ENCODE results near the gene KIAA0825. TPM values are rescaled to one million over a fixed set of nuclear protein-coding genes. Genes with fewer than 3 reads are reported as not detected.
"Not testable (repeated sequence)": the region's sequence is repeated elsewhere in the genome, so short reads cannot be mapped to it uniquely, and the experiment has no call there.

The KIAA0825 gene
- total RNA-seq, 1 donor from 2014 or later = 2.2 TPM

DNA sequence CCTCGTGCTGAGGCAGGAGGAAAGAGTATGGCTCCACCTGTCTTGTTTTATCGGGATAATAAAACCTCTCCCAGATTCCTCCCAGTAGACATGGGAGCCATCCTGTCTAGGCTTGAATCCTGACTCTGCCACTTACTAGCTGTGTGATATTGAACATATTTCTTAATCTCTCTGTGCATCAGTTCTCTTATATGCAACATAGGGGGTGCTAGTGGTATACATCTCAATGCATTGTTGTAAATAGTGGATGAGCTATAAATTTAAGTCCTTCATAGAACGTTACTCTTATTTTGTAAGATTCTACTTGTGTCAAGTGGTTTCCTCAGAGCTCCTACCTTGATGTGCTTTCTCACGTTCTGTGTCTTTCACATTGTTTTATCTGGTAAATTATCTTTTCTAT, 459.3 kb downstream of the KIAA0825 start:
- H3K36me3 ChIP-seq = no peaks in the 10 kb centered on the region
- no peaks in the 10 kb centered on the region for H3K4me1 ChIP-seq
- no peak overlapping the region for H3K27ac ChIP-seq (replicated peaks)
- DNase-seq = no peak
- TF ChIP-seq CTCF (IDR thresholded peaks at IDR 0.05; ENCODE audit: borderline replicate concordance) = no peak
- intact Hi-C loops (cut with micrococcal nuclease) = no loop called here
- H3K9me3 ChIP-seq (replicated peaks) = peaks cover 5% of the 10 kb centered on the region
- no peaks in the 10 kb centered on the region for H3K27me3 ChIP-seq (ENCODE audit: low read depth)
- no peak overlapping the region for H3K4me3 ChIP-seq

DNA sequence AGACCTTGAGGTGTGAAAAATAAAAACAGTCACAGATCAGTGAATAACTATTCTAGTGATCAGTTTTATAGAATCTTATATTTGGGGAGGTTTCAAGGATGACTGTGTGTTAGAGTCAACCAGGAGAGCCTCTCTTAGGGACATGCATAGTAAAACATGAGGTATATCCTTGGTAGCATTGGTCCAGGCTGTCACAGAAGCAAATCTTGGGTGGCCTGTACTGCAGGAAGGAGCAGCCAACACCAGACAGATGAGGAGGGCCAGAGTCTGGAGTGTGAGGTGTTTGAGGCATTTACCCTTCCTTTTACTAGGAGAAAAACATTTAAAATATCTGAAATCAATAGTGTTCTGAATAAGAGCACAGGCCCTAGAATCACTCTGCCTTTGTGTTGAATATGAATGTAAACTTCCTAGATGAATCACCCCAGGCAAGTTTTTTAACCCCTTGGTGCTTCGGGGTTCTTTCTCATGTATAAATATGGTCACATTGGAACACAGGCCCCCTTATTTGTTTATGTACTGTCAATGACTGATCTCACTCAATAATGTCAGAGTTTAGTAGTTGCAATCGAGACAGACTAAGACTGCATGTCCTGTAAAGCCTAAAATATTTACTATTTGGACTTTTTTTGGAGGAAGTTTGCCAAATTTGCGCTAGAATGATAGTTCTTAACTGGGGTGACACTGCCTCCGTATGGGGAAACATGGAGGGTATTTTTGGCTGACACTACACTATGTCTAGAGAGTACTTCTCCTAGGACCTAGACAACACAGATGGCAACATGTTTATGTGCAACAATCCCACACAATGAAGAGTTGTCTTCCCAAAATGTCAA, 460.5 kb downstream of the KIAA0825 start:
- Histone ChIP-seq H3K27ac (replicated peaks) (no peak overlapping the region), H3K4me1 (no peaks in the 10 kb centered on the region), H3K36me3 (no peaks in the 10 kb centered on the region), H3K27me3 (ENCODE audit: low read depth) (no peaks in the 10 kb centered on the region), H3K4me3 (no peak overlapping the region), H3K9me3 (replicated peaks) (no peaks in the 10 kb centered on the region)
- DNase-seq = no peak
- no peak for TF ChIP-seq CTCF (IDR thresholded peaks at IDR 0.05; ENCODE audit: borderline replicate concordance)
- intact Hi-C loops (cut with micrococcal nuclease) = no loop called here

DNA sequence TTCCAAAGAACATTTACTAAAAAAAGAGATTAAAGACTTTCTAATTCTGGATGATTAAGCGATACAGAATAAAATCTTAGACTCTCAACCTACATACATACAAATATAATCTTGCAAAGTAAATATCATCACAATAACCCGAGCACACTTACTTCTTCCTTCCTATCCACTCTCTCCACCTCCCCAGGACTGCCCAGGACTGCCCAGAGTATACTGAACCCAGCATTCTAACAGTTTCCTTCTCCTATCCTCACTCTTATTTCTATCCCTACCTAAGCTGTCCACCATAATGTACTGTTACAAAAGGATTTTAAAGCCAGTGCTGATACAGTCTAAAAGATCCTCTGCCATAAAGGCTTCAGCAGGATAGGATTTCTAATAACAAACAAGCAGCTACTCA, 463.7 kb downstream of the KIAA0825 start:
- H3K27me3 ChIP-seq (ENCODE audit: low read depth) = no peaks in the 10 kb centered on the region
- no peak overlapping the region for H3K4me3 ChIP-seq
- H3K4me1 ChIP-seq = no peaks in the 10 kb centered on the region
- no peaks in the 10 kb centered on the region for H3K9me3 ChIP-seq (replicated peaks)
- intact Hi-C loops (cut with micrococcal nuclease) = no loop called here
- no peak for DNase-seq
- no peaks in the 10 kb centered on the region for H3K36me3 ChIP-seq
- H3K27ac ChIP-seq (replicated peaks) = no peak overlapping the region
- TF ChIP-seq CTCF (IDR thresholded peaks at IDR 0.05; ENCODE audit: borderline replicate concordance) = no peak

GRCh38 chr5:94153736-94154450, 464.5 kb downstream of the KIAA0825 start:
- no peak for DNase-seq
- no peaks in the 10 kb centered on the region for H3K27me3 ChIP-seq (ENCODE audit: low read depth)
- H3K36me3 ChIP-seq = no peaks in the 10 kb centered on the region
- TF ChIP-seq CTCF (IDR thresholded peaks at IDR 0.05; ENCODE audit: borderline replicate concordance) = no peak
- H3K9me3 ChIP-seq (replicated peaks) = peaks cover 3% of the 10 kb centered on the region
- intact Hi-C loops (cut with micrococcal nuclease) = no loop called here
- no peak overlapping the region for H3K4me3 ChIP-seq
- H3K4me1 ChIP-seq = no peaks in the 10 kb centered on the region
- no peak overlapping the region for H3K27ac ChIP-seq (replicated peaks)

- intact Hi-C loops (cut with micrococcal nuclease); H3K4me1 ChIP-seq; H3K4me3 ChIP-seq; H3K27me3 ChIP-seq (ENCODE audit: low read depth); DNase-seq; H3K36me3 ChIP-seq; H3K27ac ChIP-seq (replicated peaks): not testable (repeated sequence)
- peaks cover 68% of the 10 kb centered on the region for H3K9me3 ChIP-seq (replicated peaks)
These were observed 474.8 kb downstream of the KIAA0825 start for GRCh38 chr5:94143621-94144020.

DNA sequence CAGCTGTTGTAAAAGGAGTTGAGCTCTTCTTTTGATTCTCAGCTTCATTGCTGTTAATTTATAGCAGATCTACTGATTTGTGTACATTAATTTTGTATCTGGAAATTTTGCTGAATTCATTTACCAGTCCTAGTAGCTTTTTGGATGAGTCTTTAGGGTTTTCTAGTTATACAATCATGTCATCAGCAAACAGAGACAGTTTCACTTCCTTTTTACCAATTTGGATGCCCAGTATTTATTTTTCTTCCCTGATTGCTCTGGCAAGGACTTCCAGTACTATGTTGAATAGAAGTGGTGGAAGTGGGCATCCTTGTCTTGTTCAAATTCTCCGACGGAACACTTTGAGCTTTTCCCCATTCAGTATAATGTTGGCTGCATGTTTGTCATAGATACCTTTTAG, 478.1 kb downstream of the KIAA0825 start:
- H3K4me3 ChIP-seq = no peak overlapping the region
- no peak for TF ChIP-seq CTCF (IDR thresholded peaks at IDR 0.05; ENCODE audit: borderline replicate concordance)
- DNase-seq = no peak
- no peak overlapping the region for H3K27ac ChIP-seq (replicated peaks)
- H3K4me1 ChIP-seq = no peaks in the 10 kb centered on the region
- intact Hi-C loops (cut with micrococcal nuclease) = no loop called here
- no peaks in the 10 kb centered on the region for H3K36me3 ChIP-seq
- peaks cover 85% of the 10 kb centered on the region for H3K9me3 ChIP-seq (replicated peaks)
- no peaks in the 10 kb centered on the region for H3K27me3 ChIP-seq (ENCODE audit: low read depth)
